Duodenal mucosa (tissue), 2 donors: Measurements from ENCODE around the gene UBE3B.

Experiments used
- H3K27ac ChIP-seq: one replicate; pipeline ENCODE4 v1.7.0; 2013; ENCODE audit warnings: low read depth, low read length
- H3K27me3 ChIP-seq, 2 donors: one replicate each; pipeline ENCODE4 v1.7.0; 2013; ENCODE audit warnings: low read length in 2 of 2, control low read depth in 1 of 2; ENCODE audit not compliant: insufficient read depth in 2 of 2, control insufficient read depth in 1 of 2
- H3K36me3 ChIP-seq, 2 donors: one replicate each; pipeline ENCODE4 v1.7.0; 2013; ENCODE audit warnings: low read length in 2 of 2, control low read depth in 1 of 2; ENCODE audit not compliant: insufficient read depth in 2 of 2, control insufficient read depth in 1 of 2
- H3K4me1 ChIP-seq, 2 donors: one replicate each; pipeline ENCODE4 v1.7.0; 2013; ENCODE audit warnings: low read length in 2 of 2, control low read depth in 1 of 2; ENCODE audit not compliant: insufficient read depth in 2 of 2, control insufficient read depth in 1 of 2
- H3K4me3 ChIP-seq, 2 donors: one replicate each; pipeline ENCODE4 v1.7.0; 2013; ENCODE audit warnings: low read length in 2 of 2, low read depth in 1 of 2
- H3K9ac ChIP-seq, 2 donors: one replicate each; pipeline ENCODE4 v1.7.0; 2013; ENCODE audit warnings: low read length in 2 of 2, low read depth in 1 of 2
- H3K9me3 ChIP-seq, 2 donors: one replicate each; pipeline ENCODE4 v1.7.0; 2013; ENCODE audit warnings: low read length in 2 of 2, control low read depth in 1 of 2; ENCODE audit not compliant: control insufficient read depth in 1 of 2

Gene UBE3B

DNA sequence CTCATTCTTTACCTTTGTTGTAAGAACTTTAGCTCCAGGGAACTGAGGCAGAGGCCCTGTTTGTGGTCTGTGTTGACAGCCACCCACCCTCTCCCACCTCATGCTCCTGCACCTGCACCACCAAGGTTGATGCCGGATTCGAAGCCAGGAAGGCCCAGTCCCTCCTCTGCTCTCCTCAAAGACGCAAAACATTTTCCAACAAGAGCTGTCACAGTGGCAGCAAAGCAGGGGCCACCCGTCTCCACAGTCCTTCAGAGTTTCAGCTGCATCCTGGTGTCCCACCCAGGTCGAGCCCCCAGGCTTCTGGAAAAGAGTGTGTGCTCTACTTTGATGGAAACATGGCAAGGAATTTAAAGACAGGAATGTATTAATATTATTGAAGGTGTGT lies 58.4 kb downstream of the UBE3B start:
- Histone ChIP-seq H3K9me3 (no peaks in the 10 kb centered on the region), H3K36me3 (peaks cover 8 to 41% of the 10 kb centered on the region in 2 donors), H3K27me3 (no peaks in the 10 kb centered on the region), H3K4me1 (no peaks in the 10 kb centered on the region), H3K9ac (no peak overlapping the region), H3K27ac (no peak overlapping the region), H3K4me3 (no peak overlapping the region)

DNA sequence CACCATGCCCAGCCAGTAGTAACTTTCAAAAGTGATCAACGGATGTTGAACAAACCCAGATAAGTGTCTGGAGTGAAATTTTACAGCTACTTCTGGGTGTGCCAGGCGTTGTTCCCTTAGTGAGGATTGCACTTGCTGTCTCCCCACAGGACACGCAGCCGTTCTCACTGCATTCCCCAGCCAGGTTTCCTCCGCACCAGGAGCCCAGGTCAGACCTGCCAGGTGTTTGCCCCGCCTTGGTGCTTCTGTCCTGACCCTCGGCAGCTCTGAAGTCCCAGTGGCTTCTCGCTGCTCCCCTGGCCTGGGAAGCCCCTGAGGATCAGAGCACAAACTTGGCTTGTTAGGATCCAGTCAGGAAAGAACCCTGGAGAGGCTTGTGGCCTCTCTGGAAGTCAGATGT lies 59.7 kb downstream of the UBE3B start:
- Histone ChIP-seq H3K9me3 (no peaks in the 10 kb centered on the region), H3K4me3 (no peak overlapping the region), H3K9ac (no peak overlapping the region), H3K36me3 (peaks cover 8 to 28% of the 10 kb centered on the region in 2 donors), H3K27me3 (no peaks in the 10 kb centered on the region), H3K4me1 (no peaks in the 10 kb centered on the region), H3K27ac (no peak overlapping the region)

DNA sequence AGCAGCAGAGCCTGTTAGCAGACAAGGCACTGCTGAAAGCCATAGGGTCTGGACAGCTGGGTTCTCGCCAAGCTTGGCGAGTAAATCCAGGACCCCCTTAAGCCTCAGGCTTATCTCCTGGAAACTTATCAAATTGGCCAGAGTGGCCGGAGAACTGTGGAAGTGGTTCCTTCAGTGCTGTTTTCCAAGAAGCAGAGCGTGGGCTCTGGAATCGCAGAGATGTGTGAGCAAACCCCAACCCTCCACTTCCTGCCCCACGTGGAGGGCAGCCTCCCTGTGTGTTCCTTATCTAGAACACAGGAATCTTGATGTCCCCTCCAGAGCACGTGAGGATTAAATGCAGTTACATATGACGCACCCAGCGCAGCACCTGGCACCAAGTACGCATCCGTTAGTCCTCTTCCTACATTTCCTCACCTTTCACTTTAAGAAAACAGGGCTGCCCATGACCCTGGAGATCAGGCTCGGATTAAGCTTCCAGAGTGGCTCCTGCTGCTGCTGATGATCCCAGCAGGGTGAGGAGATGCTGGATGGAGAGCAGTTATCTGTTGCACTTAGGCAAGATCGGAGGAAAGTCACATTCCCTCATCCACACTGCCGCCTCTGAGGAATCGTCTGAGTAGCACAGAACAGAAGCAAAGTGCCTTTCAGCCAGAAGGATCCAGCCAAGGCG lies 60.9 kb downstream of the UBE3B start:
- Histone ChIP-seq H3K9me3 (no peaks in the 10 kb centered on the region), H3K36me3 (peaks cover 2 to 24% of the 10 kb centered on the region in 2 donors), H3K4me1 (no peaks in the 10 kb centered on the region)

DNA sequence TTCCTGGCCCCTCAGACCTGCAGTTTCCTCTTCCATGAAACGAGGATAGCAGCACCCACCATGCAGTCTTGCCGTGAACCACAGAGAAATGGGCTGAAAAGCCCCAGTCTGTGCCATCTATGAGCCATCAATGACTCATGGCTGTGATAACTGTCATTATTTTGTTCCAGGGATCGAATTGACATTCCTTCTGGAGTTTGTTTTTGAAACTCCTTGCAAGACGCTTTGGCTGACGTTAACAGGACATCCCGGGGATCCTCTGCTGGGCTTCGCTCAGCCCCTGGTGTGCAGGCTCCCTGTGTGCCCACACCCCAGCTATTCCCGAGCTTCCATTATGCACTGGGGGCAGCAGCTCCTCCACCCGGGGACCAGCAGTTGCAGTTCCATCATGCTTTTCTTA lies 62.1 kb downstream of the UBE3B start:
- Histone ChIP-seq H3K4me1 (no peaks in the 10 kb centered on the region), H3K9ac (no peak overlapping the region), H3K4me3 (no peak overlapping the region), H3K36me3 (peaks cover 0 to 12% of the 10 kb centered on the region in 2 donors), H3K27ac (no peak overlapping the region), H3K9me3 (no peaks in the 10 kb centered on the region), H3K27me3 (no peaks in the 10 kb centered on the region)

More for the DNA sequence above, 60.9 kb downstream of the UBE3B start:
- H3K9ac ChIP-seq: no peak overlapping the region
- no peak overlapping the region for H3K4me3 ChIP-seq
- H3K27ac ChIP-seq: no peak overlapping the region
- H3K27me3 ChIP-seq: no peaks in the 10 kb centered on the region

DNA sequence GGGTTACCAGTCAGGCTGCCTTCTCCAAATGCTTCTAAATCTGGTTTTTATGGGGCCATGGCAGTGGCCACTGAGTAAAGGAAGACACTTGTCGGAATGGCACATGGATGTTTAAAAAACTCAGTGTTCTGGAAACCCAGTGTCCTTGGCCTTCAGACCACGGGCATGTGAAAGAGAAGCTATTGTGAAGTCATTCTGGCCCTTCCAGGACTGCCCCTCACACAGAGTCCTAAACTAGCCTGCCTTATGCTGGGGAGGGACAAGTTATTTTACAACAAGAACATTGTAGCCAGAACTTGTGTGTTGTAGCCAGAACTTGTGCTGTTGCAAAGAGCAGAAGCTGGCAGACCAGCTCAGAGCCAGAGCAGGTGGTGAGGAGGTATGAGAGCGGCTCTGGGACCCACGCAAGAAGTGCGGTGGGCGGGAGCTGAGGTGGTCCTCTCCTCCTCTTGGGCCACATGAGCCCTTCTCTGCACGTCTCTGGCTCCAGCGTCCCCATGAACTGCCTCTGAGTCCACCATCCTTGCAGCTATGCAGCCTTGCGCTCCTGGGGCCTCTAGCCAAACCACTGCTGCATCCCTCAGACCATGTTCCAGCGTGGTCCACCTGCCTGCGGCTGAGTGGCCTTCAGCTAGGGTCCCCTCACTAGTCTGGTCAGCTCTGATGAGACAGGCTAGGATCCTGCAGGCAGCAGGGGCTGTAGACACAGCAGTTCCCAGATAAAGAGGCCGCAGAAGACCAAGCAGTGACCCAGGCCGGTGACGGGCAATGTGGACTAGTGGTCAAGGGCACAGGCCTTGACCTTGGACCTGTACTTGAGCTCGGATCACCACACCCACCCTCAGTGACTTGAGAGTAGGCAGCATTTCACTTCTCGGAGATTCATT lies 63.3 kb downstream of the UBE3B start:
- no peaks in the 10 kb centered on the region for H3K27me3 ChIP-seq
- peaks cover 0 to 2% of the 10 kb centered on the region in 2 donors for H3K36me3 ChIP-seq
- H3K9me3 ChIP-seq: no peaks in the 10 kb centered on the region
- H3K27ac ChIP-seq: no peak overlapping the region
- no peaks in the 10 kb centered on the region for H3K4me1 ChIP-seq
- no peak overlapping the region for H3K4me3 ChIP-seq
- H3K9ac ChIP-seq: no peak overlapping the region

DNA sequence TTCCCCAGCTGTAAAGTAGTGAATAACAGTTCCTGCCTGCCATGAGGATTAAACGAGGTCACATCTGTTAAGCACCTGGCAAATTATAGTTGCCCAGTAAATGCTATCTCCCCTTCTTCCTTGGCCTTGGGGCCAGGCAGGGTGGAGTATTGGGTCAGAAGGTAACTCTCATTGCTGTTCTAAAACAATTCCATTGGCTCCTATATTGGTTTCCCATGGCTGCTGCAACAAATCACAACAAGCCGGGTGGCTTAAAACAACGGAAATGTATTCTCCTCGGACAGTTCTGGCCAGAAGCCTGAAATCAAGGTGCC lies 63.9 kb downstream of the UBE3B start:
- no peaks in the 10 kb centered on the region for H3K9me3 ChIP-seq
- no peaks in the 10 kb centered on the region for H3K4me1 ChIP-seq
- no peak overlapping the region for H3K27ac ChIP-seq
- no peaks in the 10 kb centered on the region for H3K36me3 ChIP-seq
- H3K4me3 ChIP-seq: no peak overlapping the region
- H3K27me3 ChIP-seq: no peaks in the 10 kb centered on the region
- H3K9ac ChIP-seq: no peak overlapping the region

DNA sequence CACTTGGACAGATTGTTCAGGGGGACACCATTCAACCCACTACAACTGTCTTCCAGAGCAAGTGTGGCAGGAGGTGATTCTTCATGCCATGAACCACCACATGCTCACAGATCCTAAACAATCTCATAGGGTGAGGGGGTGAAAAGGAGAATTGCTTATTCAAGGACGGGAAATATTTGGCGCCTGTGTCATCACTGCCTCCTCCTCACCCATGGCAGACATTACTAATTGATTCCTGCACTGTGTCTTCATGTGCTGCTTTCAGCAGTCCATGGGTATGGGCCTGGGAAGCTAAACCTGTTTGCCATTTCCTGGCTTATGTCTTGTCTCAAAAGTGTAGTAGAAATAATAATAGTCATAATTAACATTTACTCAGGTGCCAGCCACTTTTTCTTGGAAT lies 64.6 kb downstream of the UBE3B start:
- no peak overlapping the region for H3K27ac ChIP-seq
- no peak overlapping the region for H3K9ac ChIP-seq
- no peaks in the 10 kb centered on the region for H3K9me3 ChIP-seq
- no peaks in the 10 kb centered on the region for H3K27me3 ChIP-seq
- H3K4me1 ChIP-seq: no peaks in the 10 kb centered on the region
- H3K36me3 ChIP-seq: no peaks in the 10 kb centered on the region
- H3K4me3 ChIP-seq: no peak overlapping the region

DNA sequence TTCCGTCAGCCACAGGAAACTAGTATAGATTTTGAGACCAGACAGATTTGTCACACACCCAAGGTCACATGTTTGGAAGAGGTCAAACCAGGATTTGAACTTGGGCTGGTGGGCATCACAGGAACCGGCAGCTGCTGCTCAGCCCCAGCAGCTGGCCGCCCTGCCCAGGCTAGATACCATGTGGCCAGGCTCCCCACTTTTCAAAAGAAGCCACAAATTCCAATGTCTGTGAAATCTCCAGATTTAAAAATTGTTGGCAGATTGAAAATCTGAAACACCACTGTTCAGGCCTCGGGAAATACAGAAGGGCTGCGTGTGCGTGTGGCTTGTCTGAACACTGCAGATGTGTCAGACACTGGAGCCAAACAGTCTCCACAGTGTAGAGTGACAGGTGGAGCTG lies 65.4 kb downstream of the UBE3B start:
- H3K4me1 ChIP-seq: no peaks in the 10 kb centered on the region
- no peaks in the 10 kb centered on the region for H3K9me3 ChIP-seq
- H3K9ac ChIP-seq: no peak overlapping the region
- no peaks in the 10 kb centered on the region for H3K36me3 ChIP-seq
- H3K4me3 ChIP-seq: no peak overlapping the region
- peaks cover 0 to 5% of the 10 kb centered on the region in 2 donors for H3K27me3 ChIP-seq
- no peak overlapping the region for H3K27ac ChIP-seq

DNA sequence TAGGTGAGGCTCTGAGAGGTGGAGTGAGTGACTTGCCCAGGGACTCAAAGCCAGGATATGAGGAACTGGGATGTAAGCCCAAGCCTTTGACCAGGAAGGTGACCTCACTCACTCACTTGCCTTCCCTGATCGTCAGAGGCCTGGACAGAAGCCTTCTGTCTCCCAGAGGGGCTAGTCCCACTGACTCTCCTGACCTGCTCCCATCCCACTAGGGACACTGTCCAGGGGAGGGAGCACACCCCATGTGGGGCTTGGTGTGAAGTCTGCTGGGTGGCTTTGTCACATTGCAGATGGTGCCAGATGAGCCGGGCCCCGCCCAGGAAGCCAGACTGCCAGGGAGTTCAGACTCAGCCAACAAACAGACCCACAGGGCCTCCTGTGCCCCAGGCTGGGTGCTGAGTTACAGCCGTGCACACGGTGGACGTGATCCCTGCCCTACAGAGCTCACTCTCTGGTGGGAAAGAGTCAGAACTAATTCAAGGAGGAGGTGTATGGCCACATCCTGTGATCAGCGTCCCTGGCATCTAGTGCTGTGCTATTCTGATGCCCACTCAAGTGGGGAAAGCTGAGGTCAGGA lies 67.6 kb downstream of the UBE3B start:
- H3K9ac ChIP-seq: no peak overlapping the region
- H3K4me1 ChIP-seq: no peaks in the 10 kb centered on the region
- H3K27ac ChIP-seq: no peak overlapping the region
- no peak overlapping the region for H3K4me3 ChIP-seq
- H3K9me3 ChIP-seq: no peaks in the 10 kb centered on the region
- no peaks in the 10 kb centered on the region for H3K36me3 ChIP-seq
- peaks cover 8 to 14% of the 10 kb centered on the region in 2 donors for H3K27me3 ChIP-seq

DNA sequence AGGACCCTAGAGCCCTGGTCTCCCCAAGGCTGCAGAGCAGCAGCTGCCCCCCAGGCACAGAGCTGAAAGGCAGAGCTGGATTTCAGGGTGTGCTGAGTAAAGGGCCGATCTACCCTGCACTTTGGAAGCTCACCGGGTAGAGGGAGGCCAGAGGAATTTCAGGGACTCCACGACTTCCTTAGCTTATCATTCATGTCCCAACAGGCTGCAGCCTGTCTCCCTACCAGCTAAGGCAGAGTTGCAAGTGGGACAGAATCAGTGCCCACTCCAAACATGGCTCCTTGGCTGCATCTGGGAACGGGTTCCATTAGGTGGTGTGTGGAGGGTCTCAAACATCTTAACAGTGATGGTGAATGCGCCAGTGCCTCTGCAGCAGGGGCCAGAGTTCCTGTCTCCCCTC lies 68.4 kb downstream of the UBE3B start:
- Histone ChIP-seq H3K27ac (no peak overlapping the region), H3K4me1 (no peaks in the 10 kb centered on the region), H3K9ac (no peak overlapping the region), H3K36me3 (no peaks in the 10 kb centered on the region), H3K27me3 (peaks cover 8 to 14% of the 10 kb centered on the region in 2 donors), H3K4me3 (no peak overlapping the region), H3K9me3 (no peaks in the 10 kb centered on the region)
